ENCODE data around the gene DCLK3. TPM values are rescaled to one million over a fixed set of nuclear protein-coding genes. Genes with fewer than 3 reads are reported as not detected.

Gene DCLK3
- total and polyA plus RNA-seq, 2 of the 8 experiments (the other 6 are each of a cell fraction or from before 2014, with no cell fraction given): 0.27 to 0.63 TPM

GRCh38 chr3:36686516-36686915 lies 77.8 kb downstream of the DCLK3 start:
- POLR2A ChIA-PET (ENCODE audit: partially characterized antibody): no interaction called here
- Histone ChIP-seq H3K27ac (ENCODE audit: low read depth, low read length) (no peak overlapping the region), H3K23me2 (ENCODE audit: low read depth, low read length) (no peaks in the 10 kb centered on the region), H2BK5ac (ENCODE audit: low read depth, low read length) (no peak overlapping the region), H3K36me3 (ENCODE audit: control insufficient read depth in 2 of 4, insufficient read depth in 4 of 4, low read length in 3 of 4) (no peaks in the 10 kb centered on the region), H3K56ac (replicated peaks; ENCODE audit: insufficient read length, low read depth, low read length) (no peak overlapping the region), H3K18ac (ENCODE audit: extremely low read depth, low read length) (no peak overlapping the region), H3K23ac (ENCODE audit: insufficient read length) (no peak overlapping the region), H3K9ac (replicated peaks in 1 of 4; ENCODE audit: extremely low read depth in 1 of 4, low read depth in 3 of 4, low read length in 3 of 4) (no peak overlapping the region), H2AK5ac (ENCODE audit: low read depth, low read length) (no peak overlapping the region), H2BK12ac (ENCODE audit: low read depth, low read length) (no peak overlapping the region), H2BK20ac (ENCODE audit: low read length) (no peak overlapping the region), H3K4me2 (ENCODE audit: insufficient read depth in 1 of 2, low read depth in 2 of 2, low read length in 2 of 2) (no peak overlapping the region), H4K20me1 (replicated peaks in 1 of 2; ENCODE audit: control insufficient read depth in 1 of 2, insufficient read depth in 2 of 2, low read length in 2 of 2) (no peaks in the 10 kb centered on the region), H3K4ac (replicated peaks; ENCODE audit: insufficient read length, low read depth, low read length) (no peak overlapping the region), H2BK120ac (replicated peaks; ENCODE audit: low read depth, low read length) (no peak overlapping the region), H4K8ac (ENCODE audit: extremely low read depth, insufficient read depth, low read length) (no peak overlapping the region), H2BK15ac (ENCODE audit: low read length) (no peak overlapping the region), H3K4me3 (ENCODE audit: extremely low read depth in 1 of 4, insufficient read depth in 2 of 4, low read depth in 3 of 4, low read length in 4 of 4) (no peak overlapping the region), H3K9me3 (ENCODE audit: insufficient read depth in 2 of 2, low read depth in 1 of 2, low read length in 1 of 2) (0 out of 4 replicates have a peak, but pooled peaks cover 0 to 2% of the 10 kb centered on the region in 2 experiments), H3K4me1 (replicated peaks in 1 of 4; ENCODE audit: control insufficient read depth in 3 of 4, insufficient read depth in 4 of 4, low read length in 3 of 4) (no peaks in the 10 kb centered on the region), H3K79me2 (ENCODE audit: control insufficient read depth in 1 of 2, insufficient read depth in 2 of 2, low read length in 2 of 2) (no peaks in the 10 kb centered on the region), H3K14ac (ENCODE audit: insufficient read length) (no peak overlapping the region), H2AFZ (ENCODE audit: low read length) (no peak overlapping the region), H4K91ac (replicated peaks; ENCODE audit: insufficient read length, low read length) (no peak overlapping the region), H3K27me3 (replicated peaks in 1 of 4; ENCODE audit: control insufficient read depth in 3 of 4, extremely low read depth in 1 of 4, insufficient read depth in 3 of 4, low read length in 3 of 4) (no peaks in the 10 kb centered on the region), H3K79me1 (ENCODE audit: low read depth, low read length) (no peaks in the 10 kb centered on the region), H4K5ac (ENCODE audit: insufficient read length, low read depth, low read length) (no peak overlapping the region)
- DNase-seq (ENCODE audit: low read depth in 1 of 2, low spot score in 2 of 2): no peak
- no peak for FAIRE-seq
- CTCF ChIA-PET (ENCODE audit: partially characterized antibody): interaction anchor here (1.1 to 1.2 kb wide), 2 partner anchors 9 to 14 kb away, joined by 3 to 4 read pairs; no protein-coding TSS in a partner anchor
- TF ChIP-seq CHD7 (IDR thresholded peaks at IDR 0.05; ENCODE audit: insufficient replicate concordance, low read length) (no peak), TAF1 (IDR thresholded peaks at IDR 0.05; ENCODE audit: low read depth, low read length) (no peak)
